Brain microvascular endothelial cell (primary cell): Measurements from ENCODE around the gene CAPSL.

Source experiments
- DNase-seq: peaks from one replicate; pipeline ENCODE4 v3.0.0-alpha.2; 2020
- H3K27ac ChIP-seq: fragments of 250-450 bp; sonication (Bioruptor Pico); 2 replicates; pipeline ENCODE4 v1.5.1; 2020; ENCODE audit warnings: mild to moderate bottlenecking, moderate library complexity
- H3K27me3 ChIP-seq: fragments of 250-450 bp; sonication (Bioruptor Pico); replicated peaks from 2 replicates; pipeline ENCODE4 v1.5.1; 2020; ENCODE audit warnings: mild to moderate bottlenecking
- H3K36me3 ChIP-seq: fragments of 250-450 bp; sonication (Bioruptor Pico); replicated peaks from 2 replicates; pipeline ENCODE4 v1.5.1; 2020; ENCODE audit warnings: mild to moderate bottlenecking
- H3K4me3 ChIP-seq: 2 replicates; pipeline ENCODE4 v1.5.1; 2011; ENCODE audit warnings: low read depth, mild to moderate bottlenecking, control low read depth, low read length, moderate library complexity
- CTCF ChIP-seq: IDR thresholded peaks from 2 replicates; pipeline ENCODE4 v1.5.1; 2011; ENCODE audit warnings: low read depth, mild to moderate bottlenecking, moderate library complexity, low read length, control low read depth, inconsistent platforms; ENCODE audit errors: missing control alignments
- in situ Hi-C: cut with HindIII; loops from 2 replicates; pipeline ENCODE4 v1.10.0; 2017; ENCODE audit warnings: low sequenced_read_pairs, low pct_ligation_motif_present

The CAPSL gene

DNA sequence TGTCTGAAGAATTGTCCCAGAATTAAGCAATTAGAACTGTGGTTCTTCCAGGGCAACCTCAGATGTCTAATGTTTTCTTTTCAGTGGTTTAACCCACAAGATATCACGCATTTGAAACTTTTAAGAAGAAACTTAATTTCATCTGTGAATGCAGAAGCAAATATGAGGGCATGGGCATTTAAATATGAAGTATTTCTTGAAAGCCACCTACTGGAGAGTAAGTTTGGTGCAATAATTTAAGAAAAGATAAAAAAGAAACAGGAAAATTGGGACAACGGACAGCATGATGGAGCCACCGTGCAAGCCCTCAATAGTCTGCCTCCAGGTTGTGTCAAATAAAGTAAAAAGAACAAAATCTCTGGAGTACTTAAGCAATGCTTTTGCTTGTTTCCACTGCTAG lies 1.2 kb upstream of the CAPSL start:
- Histone ChIP-seq H3K4me3 (no peak overlapping the region), H3K36me3 (no peaks in the 10 kb centered on the region), H3K27me3 (no peaks in the 10 kb centered on the region), H3K27ac (no peak overlapping the region)
- in situ Hi-C loops: no loop called here
- TF ChIP-seq CTCF: peak; percentile 21
- DNase-seq: no peak

DNA sequence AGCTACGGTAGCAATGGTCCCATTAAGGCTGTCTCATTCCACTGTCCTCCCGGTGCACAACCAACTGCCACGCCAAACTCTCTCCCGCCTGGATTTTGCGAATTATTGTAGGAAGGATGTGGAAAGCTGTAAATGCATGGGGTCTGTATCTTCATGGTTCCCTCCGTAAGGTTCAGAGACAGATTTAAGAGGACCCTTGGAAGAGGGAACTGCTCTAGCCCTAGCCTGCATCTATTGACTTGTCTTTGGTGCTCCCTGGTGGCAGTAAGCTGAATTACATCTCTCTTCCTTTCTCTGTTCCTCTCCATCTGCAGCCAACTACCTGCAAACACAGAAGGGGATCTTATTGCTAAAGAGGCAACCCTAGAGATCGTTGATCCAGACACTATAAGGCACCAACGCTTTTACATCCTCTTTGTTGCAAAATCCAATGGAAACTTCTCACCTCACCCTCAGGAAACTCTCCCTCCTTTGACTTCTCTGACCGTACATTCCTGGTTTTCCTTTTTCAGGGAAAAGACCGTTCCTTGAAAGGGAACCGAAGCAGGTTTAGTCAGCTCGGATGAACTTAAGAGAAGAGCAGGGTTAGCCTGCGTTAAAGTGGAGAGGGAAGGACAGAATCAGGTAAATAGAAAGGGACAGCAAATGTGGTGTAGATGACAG lies 11.9 kb downstream of the CAPSL start:
- H3K4me3 ChIP-seq: no peak overlapping the region
- peak; percentile 47 for DNase-seq
- no peaks in the 10 kb centered on the region for H3K27me3 ChIP-seq
- in situ Hi-C loops: no loop called here
- no peak overlapping the region for H3K27ac ChIP-seq
- no peaks in the 10 kb centered on the region for H3K36me3 ChIP-seq
- TF ChIP-seq CTCF: peak; percentile 84

DNA sequence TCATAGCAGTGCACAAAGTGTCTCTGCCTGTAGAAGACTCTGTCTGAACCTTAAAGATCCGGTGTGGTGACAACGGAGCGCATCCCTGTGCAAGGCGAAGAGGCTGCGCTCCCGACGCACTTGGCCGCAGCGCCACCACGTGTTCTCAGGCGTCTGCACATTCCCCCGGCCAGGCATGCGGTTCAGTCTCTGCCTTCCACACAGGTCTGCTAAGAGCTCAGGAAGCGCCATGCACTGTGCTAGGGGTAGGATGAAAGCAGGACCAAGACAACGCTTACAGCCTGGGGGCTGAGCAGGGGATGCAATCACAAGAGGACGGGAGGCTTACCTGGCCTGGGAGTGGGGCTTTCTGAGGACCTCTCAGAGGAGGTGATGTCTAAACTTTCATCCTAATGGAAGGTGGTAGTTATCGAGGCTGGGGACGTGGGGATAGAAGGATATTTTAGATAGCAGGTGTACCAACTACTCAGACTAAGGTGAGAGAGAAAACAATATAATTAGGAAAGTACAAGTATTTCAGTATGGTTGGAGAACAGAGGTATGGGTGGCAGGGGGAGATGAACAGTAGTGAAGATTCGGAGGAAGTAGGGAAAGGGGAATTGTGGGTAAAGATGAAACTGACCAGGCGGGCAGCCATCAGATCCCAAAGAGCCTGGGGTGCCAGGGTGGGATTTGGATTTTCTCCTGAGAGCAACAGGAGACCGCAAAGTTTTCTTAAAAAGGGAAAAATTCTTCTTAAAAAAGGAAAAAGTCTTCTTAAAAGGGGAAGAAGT lies 13.3 kb downstream of the CAPSL start:
- no peaks in the 10 kb centered on the region for H3K36me3 ChIP-seq
- DNase-seq: peak; percentile 67
- no peaks in the 10 kb centered on the region for H3K27me3 ChIP-seq
- TF ChIP-seq CTCF: peak; percentile 86
- in situ Hi-C loops: no loop called here
- no peak overlapping the region for H3K4me3 ChIP-seq
- H3K27ac ChIP-seq: no peak overlapping the region

DNA sequence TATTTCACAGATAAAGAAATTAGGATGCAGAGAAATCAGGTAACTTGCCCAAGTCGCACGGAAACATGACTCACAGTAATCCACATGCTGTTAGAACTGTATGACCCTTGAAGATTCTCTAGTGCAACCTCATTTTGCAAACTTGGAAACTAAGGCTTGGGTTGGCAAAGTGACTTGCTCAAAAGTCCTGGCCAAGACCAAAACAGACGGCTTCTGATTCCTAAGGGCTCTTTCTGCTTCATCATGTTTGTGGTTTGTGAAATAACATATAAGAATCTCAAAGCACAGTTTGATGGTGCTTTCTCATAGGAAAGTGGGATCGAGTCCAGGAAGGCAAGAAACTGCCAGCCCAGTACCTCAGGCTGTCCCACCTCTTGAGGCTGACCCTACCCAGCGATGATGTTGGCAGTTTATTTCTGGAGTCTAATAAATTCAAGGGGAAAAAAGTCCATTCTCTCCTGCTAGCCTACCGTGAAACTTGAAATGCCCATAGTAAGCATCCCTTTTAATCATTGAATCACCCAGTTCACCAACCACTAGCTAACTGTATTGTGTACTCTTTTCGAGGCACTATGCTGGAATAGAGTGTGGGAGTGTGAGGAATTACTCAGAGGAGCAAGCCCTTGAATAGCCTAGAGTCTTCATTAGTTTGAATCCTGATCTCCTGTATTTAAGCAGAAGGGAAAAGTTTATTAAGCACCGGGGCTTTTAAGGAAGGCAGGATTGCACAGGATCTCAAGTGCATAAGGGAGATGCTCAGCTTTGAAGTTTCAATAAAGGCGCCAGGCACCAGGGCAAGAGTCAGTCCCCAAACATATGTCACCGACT lies 14.1 kb downstream of the CAPSL start:
- Histone ChIP-seq H3K36me3 (no peaks in the 10 kb centered on the region), H3K4me3 (no peak overlapping the region), H3K27me3 (no peaks in the 10 kb centered on the region), H3K27ac (no peak overlapping the region)
- DNase-seq: peak; percentile 31
- TF ChIP-seq CTCF: no peak
- in situ Hi-C loops: no loop called here

DNA sequence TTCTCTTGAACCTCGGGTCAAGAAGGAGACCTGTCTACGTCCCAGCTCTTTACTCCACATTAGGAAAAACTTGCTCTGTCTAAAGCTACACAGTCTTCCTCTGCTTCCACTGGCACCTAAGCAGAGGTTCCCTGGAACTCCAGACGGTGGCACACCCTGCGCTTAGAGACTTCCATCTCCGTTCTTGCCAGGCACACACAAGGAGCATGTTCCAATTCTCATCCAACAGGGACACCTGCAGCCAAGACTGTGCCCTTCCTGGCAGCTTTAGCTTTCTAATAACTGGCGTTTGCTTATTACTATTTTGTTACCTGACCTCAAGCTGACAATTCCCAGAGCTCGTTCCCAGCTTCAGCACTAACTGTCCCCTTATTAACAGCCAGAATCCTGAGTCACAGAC lies 16.0 kb downstream of the CAPSL start:
- in situ Hi-C loops: no loop called here
- no peak for DNase-seq

More for the DNA sequence above, 16.0 kb downstream of the CAPSL start:
- TF ChIP-seq CTCF: no peak
- Histone ChIP-seq H3K27ac (no peak overlapping the region), H3K36me3 (no peaks in the 10 kb centered on the region), H3K4me3 (no peak overlapping the region), H3K27me3 (no peaks in the 10 kb centered on the region)
